Measurements from ENCODE around the gene HIF3A. TPM values are rescaled to one million over a fixed set of nuclear protein-coding genes. Genes with fewer than 3 reads are reported as not detected.

Gene HIF3A
- total RNA-seq, 1 experiment from 2014 or later = 0.68 TPM

DNA sequence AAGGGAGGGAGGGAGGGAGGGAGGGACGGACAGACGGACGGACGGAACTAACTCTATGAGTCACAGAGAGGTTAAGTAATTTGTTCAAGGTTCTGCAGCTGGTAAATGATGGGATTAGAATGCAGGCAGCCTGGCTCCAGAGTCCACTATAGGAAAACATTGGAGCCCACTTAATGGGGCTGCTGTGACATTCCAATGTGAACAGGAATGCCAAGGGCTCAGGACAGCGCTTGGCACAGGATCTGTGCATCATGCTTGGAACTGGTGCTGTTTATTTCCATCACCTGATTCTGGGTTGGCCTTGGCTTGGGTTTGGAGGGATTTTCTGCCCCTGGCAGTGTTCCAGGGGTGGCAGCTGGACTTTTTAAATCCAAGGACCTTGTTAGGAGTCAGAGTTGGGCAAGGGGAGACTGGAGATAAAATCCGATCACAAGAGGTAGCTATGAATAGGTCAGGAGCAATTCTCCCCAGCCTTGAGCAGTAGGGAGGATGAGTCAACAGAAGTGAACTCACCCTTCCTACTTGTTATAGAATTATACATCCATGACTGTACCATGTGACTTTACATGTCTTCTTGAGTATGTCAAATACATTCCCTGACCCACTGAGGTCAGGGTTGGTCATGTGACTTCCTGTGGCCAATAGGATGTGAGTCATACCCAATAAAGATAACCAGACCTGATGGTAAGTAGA is 7.8 kb upstream of the HIF3A start:
- Mint-ChIP-seq H3K36me3 (ENCODE audit: insufficient read depth, unreplicated experiment) (no peaks in the 10 kb centered on the region), H3K27ac (ENCODE audit: unreplicated experiment) (no peak overlapping the region), H3K27me3 (ENCODE audit: unreplicated experiment) (peaks cover 11% of the 10 kb centered on the region), H3K4me1 (ENCODE audit: low read depth, unreplicated experiment) (no peaks in the 10 kb centered on the region), H3K4me3 (ENCODE audit: low read depth, unreplicated experiment) (no peak overlapping the region), H3K9me3 (ENCODE audit: low read depth, unreplicated experiment) (no peaks in the 10 kb centered on the region)
- intact Hi-C loops (cut with micrococcal nuclease; ENCODE audit: unreplicated experiment) = loop anchor here (10.0 kb wide), 2 partner anchors 56 to 226 kb away; partner anchors contain the start of gene PPP5C
- DNase-seq = no peak
- TF ChIP-seq, protein P1, sequence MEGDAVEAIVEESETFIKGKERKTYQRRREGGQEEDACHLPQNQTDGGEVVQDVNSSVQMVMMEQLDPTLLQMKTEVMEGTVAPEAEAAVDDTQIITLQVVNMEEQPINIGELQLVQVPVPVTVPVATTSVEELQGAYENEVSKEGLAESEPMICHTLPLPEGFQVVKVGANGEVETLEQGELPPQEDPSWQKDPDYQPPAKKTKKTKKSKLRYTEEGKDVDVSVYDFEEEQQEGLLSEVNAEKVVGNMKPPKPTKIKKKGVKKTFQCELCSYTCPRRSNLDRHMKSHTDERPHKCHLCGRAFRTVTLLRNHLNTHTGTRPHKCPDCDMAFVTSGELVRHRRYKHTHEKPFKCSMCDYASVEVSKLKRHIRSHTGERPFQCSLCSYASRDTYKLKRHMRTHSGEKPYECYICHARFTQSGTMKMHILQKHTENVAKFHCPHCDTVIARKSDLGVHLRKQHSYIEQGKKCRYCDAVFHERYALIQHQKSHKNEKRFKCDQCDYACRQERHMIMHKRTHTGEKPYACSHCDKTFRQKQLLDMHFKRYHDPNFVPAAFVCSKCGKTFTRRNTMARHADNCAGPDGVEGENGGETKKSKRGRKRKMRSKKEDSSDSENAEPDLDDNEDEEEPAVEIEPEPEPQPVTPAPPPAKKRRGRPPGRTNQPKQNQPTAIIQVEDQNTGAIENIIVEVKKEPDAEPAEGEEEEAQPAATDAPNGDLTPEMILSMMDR (IDR thresholded peaks at IDR 0.05; ENCODE audit: unreplicated experiment) = no peak
- no TSS peak for BruUV-seq (replicated peaks)
- CTCF ChIA-PET = interaction anchor here (1.3 kb wide), 1 partner anchor 9 kb away, joined by 8 read pairs; no protein-coding TSS in a partner anchor

- DNase-seq = no peak
- BruUV-seq (replicated peaks) = no TSS peak
- TF ChIP-seq, protein P1 (IDR thresholded peaks at IDR 0.05; ENCODE audit: unreplicated experiment) = no peak
- H3K27me3 Mint-ChIP-seq (ENCODE audit: unreplicated experiment) = peaks cover 4% of the 10 kb centered on the region
- H3K4me1 Mint-ChIP-seq (ENCODE audit: low read depth, unreplicated experiment) = no peaks in the 10 kb centered on the region
- intact Hi-C loops (cut with micrococcal nuclease; ENCODE audit: unreplicated experiment) = loop anchor here (10.0 kb wide), 2 partner anchors 55 to 225 kb away; partner anchors contain the start of gene PPP5C
- CTCF ChIA-PET = interaction anchor here (0.5 to 1.3 kb wide), 3 partner anchors 8 to 105 kb away, joined by 4 to 8 read pairs (median 4); no protein-coding TSS in a partner anchor
- no peak overlapping the region for H3K27ac Mint-ChIP-seq (ENCODE audit: unreplicated experiment)
- no peaks in the 10 kb centered on the region for H3K36me3 Mint-ChIP-seq (ENCODE audit: insufficient read depth, unreplicated experiment)
- no peak overlapping the region for H3K4me3 Mint-ChIP-seq (ENCODE audit: low read depth, unreplicated experiment)
- H3K9me3 Mint-ChIP-seq (ENCODE audit: low read depth, unreplicated experiment) = no peaks in the 10 kb centered on the region
Observed at GRCh38 chr19:46289724-46290619, 6.9 kb upstream of the HIF3A start.

DNA sequence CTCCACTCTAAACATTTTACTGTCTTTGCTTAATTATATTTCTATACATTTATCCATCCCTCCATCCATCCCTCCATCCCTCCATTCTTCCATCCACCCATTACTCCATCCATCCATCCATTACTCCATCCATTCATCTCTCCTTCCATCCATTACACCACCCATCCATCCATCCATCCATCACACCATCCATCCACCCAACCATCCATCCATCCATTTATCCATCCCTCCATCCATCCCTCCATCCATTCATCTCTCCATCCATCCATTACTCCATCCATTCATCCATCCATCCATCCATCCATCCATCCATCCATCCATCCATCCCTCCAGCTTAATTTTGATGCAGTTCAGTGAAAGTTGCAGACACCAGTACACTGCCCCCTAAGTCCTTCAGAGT is 5.0 kb upstream of the HIF3A start:
- H3K27me3 Mint-ChIP-seq (ENCODE audit: unreplicated experiment) = no peaks in the 10 kb centered on the region
- CTCF ChIA-PET = interaction anchor here (0.7 to 1.4 kb wide), 2 partner anchors 12 to 449 kb away, joined by 4 to 5 read pairs; no protein-coding TSS in a partner anchor
- BruUV-seq (replicated peaks) = no TSS peak
- no peaks in the 10 kb centered on the region for H3K9me3 Mint-ChIP-seq (ENCODE audit: low read depth, unreplicated experiment)
- intact Hi-C loops (cut with micrococcal nuclease; ENCODE audit: unreplicated experiment) = no loop called here
- no peak overlapping the region for H3K27ac Mint-ChIP-seq (ENCODE audit: unreplicated experiment)
- H3K4me3 Mint-ChIP-seq (ENCODE audit: low read depth, unreplicated experiment) = no peak overlapping the region
- no peaks in the 10 kb centered on the region for H3K36me3 Mint-ChIP-seq (ENCODE audit: insufficient read depth, unreplicated experiment)
- peaks cover 11% of the 10 kb centered on the region for H3K4me1 Mint-ChIP-seq (ENCODE audit: low read depth, unreplicated experiment)
- TF ChIP-seq, protein P1 (IDR thresholded peaks at IDR 0.05; ENCODE audit: unreplicated experiment) = no peak
- no peak for DNase-seq

DNA sequence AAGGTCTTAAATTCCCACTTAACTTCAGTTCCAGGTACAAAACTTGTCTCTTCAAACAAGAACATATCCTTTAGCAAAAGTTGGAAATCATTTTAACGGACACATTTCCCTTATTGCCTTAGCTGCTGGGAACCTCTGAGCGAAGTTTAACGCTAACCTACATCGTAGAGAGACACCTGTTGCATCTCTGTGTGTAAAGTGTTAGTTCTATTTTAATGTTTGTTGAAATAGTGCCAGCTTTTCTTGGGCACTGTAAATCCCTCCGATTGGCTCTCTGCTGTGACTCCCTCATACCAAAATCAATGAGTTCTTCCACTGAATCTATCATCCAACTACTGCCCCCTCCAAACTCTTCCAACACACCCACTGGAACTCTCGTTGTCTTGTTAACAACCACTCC is 2.3 kb upstream of the HIF3A start:
- Mint-ChIP-seq H3K9me3 (ENCODE audit: low read depth, unreplicated experiment) (no peaks in the 10 kb centered on the region), H3K4me3 (ENCODE audit: low read depth, unreplicated experiment) (no peak overlapping the region), H3K36me3 (ENCODE audit: insufficient read depth, unreplicated experiment) (peaks cover 8% of the 10 kb centered on the region), H3K27me3 (ENCODE audit: unreplicated experiment) (peaks cover 17% of the 10 kb centered on the region), H3K4me1 (ENCODE audit: low read depth, unreplicated experiment) (peaks cover 23% of the 10 kb centered on the region), H3K27ac (ENCODE audit: unreplicated experiment) (no peak overlapping the region)
- CTCF ChIA-PET = no interaction called here
- intact Hi-C loops (cut with micrococcal nuclease; ENCODE audit: unreplicated experiment) = no loop called here
- no peak for DNase-seq
- no TSS peak for BruUV-seq (replicated peaks)
- TF ChIP-seq, protein P1 (IDR thresholded peaks at IDR 0.05; ENCODE audit: unreplicated experiment) = no peak
